Fibroblast of lung (primary cell): ENCODE results near the gene RPL28. TPM values are rescaled to one million over a fixed set of nuclear protein-coding genes. Genes with fewer than 3 reads are reported as not detected.

Experiments used
- DNase-seq, 2 donors: peaks; one replicate each; pipeline versions ENCODE4 v3.0.0 to v3.0.0-alpha.2; 2010; ENCODE audit warnings: low read depth in 2 of 2
- H2AFZ ChIP-seq: 2 replicates; pipeline ENCODE4 v1.5.1; 2012; ENCODE audit warnings: low read length, control low read depth, inconsistent platforms
- H3K27ac ChIP-seq: 2 replicates; pipeline ENCODE4 v1.5.1; 2011; ENCODE audit warnings: low read length, control low read depth; ENCODE audit not compliant: insufficient read depth
- H3K27me3 ChIP-seq: 2 replicates; pipeline ENCODE4 v1.5.1; 2011; ENCODE audit warnings: mild to moderate bottlenecking, low read length; ENCODE audit not compliant: control insufficient read depth, insufficient read depth
- H3K36me3 ChIP-seq: 2 replicates; pipeline ENCODE4 v1.5.1; 2011; ENCODE audit warnings: low read length; ENCODE audit not compliant: control insufficient read depth, insufficient read depth
- H3K4me1 ChIP-seq: 2 replicates; pipeline ENCODE4 v1.5.1; 2011; ENCODE audit warnings: low read length; ENCODE audit not compliant: control insufficient read depth, insufficient read depth; ENCODE audit errors: extremely low read depth
- H3K4me2 ChIP-seq: 2 replicates; pipeline ENCODE4 v1.5.1; 2011; ENCODE audit warnings: low read length, control low read depth; ENCODE audit not compliant: insufficient read depth; ENCODE audit errors: extremely low read depth
- H3K4me3 ChIP-seq, 4 experiments: fragments of 200-600 bp in 1 of 4; sonication (generic) in 1 of 4; replicated peaks in 1 of 4; 2 replicates each; pipeline ENCODE4 v1.5.1; 2011 to 2016; ENCODE audit warnings: low read length in 4 of 4, low read depth in 3 of 4, mild to moderate bottlenecking in 3 of 4, control low read depth in 2 of 4, inconsistent platforms in 1 of 4, mixed read lengths in 1 of 4; ENCODE audit not compliant: insufficient read depth in 1 of 4; ENCODE audit errors: control extremely low read depth in 1 of 4
- H3K79me2 ChIP-seq: 2 replicates; pipeline ENCODE4 v1.5.1; 2012; ENCODE audit warnings: mild to moderate bottlenecking, low read length, inconsistent platforms; ENCODE audit not compliant: control insufficient read depth, insufficient read depth
- H3K9ac ChIP-seq: 2 replicates; pipeline ENCODE4 v1.5.1; 2011; ENCODE audit warnings: mild to moderate bottlenecking, low read length, control low read depth; ENCODE audit not compliant: insufficient read depth
- H3K9me3 ChIP-seq: 2 replicates; pipeline ENCODE4 v1.5.1; 2012; ENCODE audit warnings: low read depth, low read length; ENCODE audit not compliant: control insufficient read depth, insufficient read depth
- H4K20me1 ChIP-seq: 2 replicates; pipeline ENCODE4 v1.5.1; 2011; ENCODE audit warnings: low read length; ENCODE audit not compliant: control insufficient read depth, insufficient read depth; ENCODE audit errors: extremely low read depth
- CTCF ChIP-seq, 2 donors: IDR thresholded peaks in 1 of 2; conservative IDR thresholded peaks in 1 of 2; 1 replicate in 1 of 2; 2 replicates in 1 of 2; pipeline ENCODE4 v1.5.1; 2011 to 2012; ENCODE audit warnings: low read length in 2 of 2, control low read depth in 1 of 2, inconsistent platforms in 1 of 2, low read depth in 1 of 2, mild to moderate bottlenecking in 1 of 2
- EZH2 ChIP-seq: IDR thresholded peaks from 2 replicates; pipeline ENCODE4 v1.5.1; 2012; ENCODE audit warnings: low read length, control low read depth, mild to moderate bottlenecking; ENCODE audit errors: missing control alignments
- polyA plus RNA-seq, 2 donors: library from polyadenylated mRNA; depleted of rRNA in 1 of 2; stranded (reverse) in 1 of 2; unstranded in 1 of 2; fragments of >200 nt; gene quantifications; 2 replicates each; pipeline ENCODE4 v1.2.1, GENCODE V29; 2011 to 2012; ENCODE audit warnings: missing spikeins in 1 of 2
- total RNA-seq: library from RNA; depleted of rRNA; stranded (reverse); fragments of >200 nt; gene quantifications from 2 replicates; pipeline ENCODE4 v1.2.1, GENCODE V29; 2014

The RPL28 gene
- total and polyA plus RNA-seq, 2 donors (not counting 1 experiment from before 2014, with no cell fraction given): 146 to 665 TPM

GRCh38 chr19:55354698-55355212 lies 31.0 kb upstream of the RPL28 start, which contains the start of gene COX6B2:
TSS of gene COX6B2 (minus strand) at chr19:55354719. CDS start at chr19:55354521, 198 bp downstream.
- H2AFZ ChIP-seq: no peak within 1 kb of the TSS
- H3K4me3 ChIP-seq: peak within 1 kb of the TSS; percentile 28 to 51 (median 42)
- H3K4me2 ChIP-seq: peak within 1 kb of the TSS; percentile 86
- no peaks in the 10 kb centered on the region for H3K36me3 ChIP-seq
- no peak within 1 kb of the TSS for H3K27ac ChIP-seq
- H4K20me1 ChIP-seq: no peaks in the 10 kb centered on the region
- H3K27me3 ChIP-seq: peaks cover 31% of the 10 kb centered on the region
- no peaks in the 10 kb centered on the region for H3K9me3 ChIP-seq
- H3K79me2 ChIP-seq: no peaks in the 10 kb centered on the region
- H3K4me1 ChIP-seq: no peaks in the 10 kb centered on the region
- no peak for DNase-seq
- TF ChIP-seq EZH2 (no peak), CTCF (conservative IDR thresholded peaks at IDR 0.05 in 1 of 2, IDR thresholded peaks at IDR 0.05 in 1 of 2; ENCODE audit: low read depth in 1 of 2, low read length in 2 of 2) (no peak)
- H3K9ac ChIP-seq: no peak within 1 kb of the TSS

GRCh38 chr19:55355213-55355821 lies 30.4 kb upstream of the RPL28 start:
- DNase-seq: no peak
- Histone ChIP-seq H3K9ac (no peak overlapping the region), H2AFZ (no peak overlapping the region), H3K79me2 (no peaks in the 10 kb centered on the region), H3K36me3 (no peaks in the 10 kb centered on the region), H3K27ac (no peak overlapping the region), H3K4me3 (no peak overlapping the region), H3K9me3 (no peaks in the 10 kb centered on the region), H3K27me3 (peaks cover 31% of the 10 kb centered on the region), H3K4me1 (no peaks in the 10 kb centered on the region), H3K4me2 (no peak overlapping the region), H4K20me1 (no peaks in the 10 kb centered on the region)
- TF ChIP-seq CTCF (conservative IDR thresholded peaks at IDR 0.05 in 1 of 2, IDR thresholded peaks at IDR 0.05 in 1 of 2; ENCODE audit: low read depth in 1 of 2, low read length in 2 of 2): no peak
- peak; percentile 61 for TF ChIP-seq EZH2

- Histone ChIP-seq H3K9ac (no peak overlapping the region), H3K4me3 (no peak overlapping the region), H3K36me3 (no peaks in the 10 kb centered on the region), H3K79me2 (no peaks in the 10 kb centered on the region), H3K9me3 (no peaks in the 10 kb centered on the region), H4K20me1 (no peaks in the 10 kb centered on the region), H3K4me2 (no peak overlapping the region), H3K27me3 (peaks cover 8% of the 10 kb centered on the region), H3K4me1 (no peaks in the 10 kb centered on the region), H2AFZ (no peak overlapping the region), H3K27ac (no peak overlapping the region)
- DNase-seq: no peak
- TF ChIP-seq CTCF (conservative IDR thresholded peaks at IDR 0.05 in 1 of 2, IDR thresholded peaks at IDR 0.05 in 1 of 2; ENCODE audit: low read depth in 1 of 2, low read length in 2 of 2) (no peak), EZH2 (no peak)
Measured at GRCh38 chr19:55358493-55358892, 27.2 kb upstream of the RPL28 start.
